Neural cell (in vitro differentiated cells): Measurements from ENCODE around the gene HIPK2. TPM values are rescaled to one million over a fixed set of nuclear protein-coding genes. Genes with fewer than 3 reads are reported as not detected.

Experiments used
- H2AFZ ChIP-seq: fragments of 200-600, 300-800 bp; sonication (generic), shearing (Covaris generic); 2 replicates; pipeline ENCODE4 v1.6.0; 2014; ENCODE audit warnings: low read depth, mild to moderate bottlenecking, antibody characterized with exemption, low read length, moderate library complexity
- H3F3A ChIP-seq: fragments of 200-600 bp; shearing (Covaris generic); 2 replicates; pipeline ENCODE4 v1.6.1; 2016; ENCODE audit warnings: mild to moderate bottlenecking, moderate library complexity, mixed read lengths, antibody characterized with exemption, low read length; ENCODE audit not compliant: insufficient read depth, poor library complexity, severe bottlenecking
- H3K27ac ChIP-seq: fragments of 200-600, 300-800 bp; sonication (generic), shearing (Covaris generic); 2 replicates; pipeline ENCODE4 v1.5.1; 2014; ENCODE audit warnings: mild to moderate bottlenecking, low read length, moderate library complexity
- H3K27me3 ChIP-seq: fragments of 300-800, 200-600 bp; sonication (generic), shearing (Covaris generic); 2 replicates; pipeline ENCODE4 v1.6.0; 2014; ENCODE audit warnings: mild to moderate bottlenecking, low read depth, low read length, moderate library complexity; ENCODE audit not compliant: insufficient read depth
- H3K36me3 ChIP-seq: fragments of 300-800, 200-600 bp; sonication (generic), shearing (Covaris generic); 2 replicates; pipeline ENCODE4 v1.5.1; 2014; ENCODE audit warnings: mild to moderate bottlenecking, antibody characterized with exemption, low read length, moderate library complexity; ENCODE audit not compliant: insufficient read depth
- H3K4me2 ChIP-seq: fragments of 300-800, 200-600 bp; sonication (generic), shearing (Covaris generic); 2 replicates; pipeline ENCODE4 v1.6.0; 2014; ENCODE audit warnings: mild to moderate bottlenecking, low read length
- H3K4me3 ChIP-seq: fragments of 300-800, 200-600 bp; sonication (generic), shearing (Covaris generic); 2 replicates; pipeline ENCODE4 v1.5.1; 2014; ENCODE audit warnings: mild to moderate bottlenecking, low read length, moderate library complexity
- H3K79me2 ChIP-seq: fragments of 200-600 bp; shearing (Covaris generic); replicated peaks from 2 replicates; pipeline ENCODE4 v1.6.0; 2014; ENCODE audit warnings: mild to moderate bottlenecking, low read length, moderate library complexity; ENCODE audit not compliant: insufficient read depth
- H3K9ac ChIP-seq: fragments of 300-800, 200-600 bp; sonication (generic), shearing (Covaris generic); 2 replicates; pipeline ENCODE4 v1.6.1; 2016; ENCODE audit warnings: mild to moderate bottlenecking, low read length, mixed read lengths
- H3K9me2 ChIP-seq: fragments of 200-600 bp; shearing (Covaris generic); 2 replicates; pipeline ENCODE4 v1.6.1; 2016; ENCODE audit warnings: mild to moderate bottlenecking, low read length, mixed read lengths; ENCODE audit not compliant: insufficient read depth
- H3K9me3 ChIP-seq: fragments of 200-600, 300-800 bp; sonication (generic), shearing (Covaris generic); 2 replicates; pipeline ENCODE4 v1.6.1; 2016; ENCODE audit warnings: mild to moderate bottlenecking, mixed run types, low read length, moderate library complexity, mixed read lengths
- H4K20me1 ChIP-seq: fragments of 200-600 bp; shearing (Covaris generic); 2 replicates; pipeline ENCODE4 v1.6.1; 2016; ENCODE audit warnings: mild to moderate bottlenecking, mixed run types; ENCODE audit not compliant: insufficient read depth
- CTCF ChIP-seq: fragments of 450-650 bp; IDR thresholded peaks from 2 replicates; pipeline ENCODE4 v1.5.1; 2014; ENCODE audit warnings: antibody characterized with exemption, mild to moderate bottlenecking, moderate library complexity; ENCODE audit not compliant: poor library complexity, severe bottlenecking
- EP300 ChIP-seq: fragments of 450-650 bp; conservative IDR thresholded peaks from 2 replicates; pipeline ENCODE4 v1.6.1; 2014; ENCODE audit warnings: antibody characterized with exemption, mild to moderate bottlenecking, moderate library complexity; ENCODE audit not compliant: poor library complexity, severe bottlenecking
- EZH2 ChIP-seq: fragments of 200-600, 300-800 bp; shearing (Covaris generic), sonication (generic); IDR thresholded peaks from 2 replicates; pipeline ENCODE4 v1.6.1; 2014; ENCODE audit warnings: antibody characterized with exemption, low read length, borderline replicate concordance, mild to moderate bottlenecking; ENCODE audit not compliant: insufficient read depth, poor library complexity, severe bottlenecking
- MXI1 ChIP-seq: fragments of 450-650 bp; conservative IDR thresholded peaks from 2 replicates; pipeline ENCODE4 v1.6.1; 2014; ENCODE audit warnings: antibody characterized with exemption, mild to moderate bottlenecking; ENCODE audit not compliant: poor library complexity, severe bottlenecking
- POLR2AphosphoS5 ChIP-seq: IDR thresholded peaks from 2 replicates; pipeline ENCODE4 v1.6.1; 2012
- RAD21 ChIP-seq: fragments of 450-650 bp; conservative IDR thresholded peaks from 2 replicates; pipeline ENCODE4 v1.6.1; 2014; ENCODE audit warnings: antibody characterized with exemption, mild to moderate bottlenecking, moderate library complexity
- REST ChIP-seq: IDR thresholded peaks from 2 replicates; pipeline ENCODE4 v1.6.1; 2012; ENCODE audit warnings: borderline replicate concordance
- SMC3 ChIP-seq: fragments of 450-650 bp; conservative IDR thresholded peaks from 2 replicates; pipeline ENCODE4 v1.6.1; 2014; ENCODE audit warnings: antibody characterized with exemption, mild to moderate bottlenecking, moderate library complexity; ENCODE audit not compliant: poor library complexity
- TAF1 ChIP-seq: IDR thresholded peaks from 2 replicates; pipeline ENCODE4 v1.6.1; 2012; ENCODE audit warnings: low read depth
- polyA plus RNA-seq: library from polyadenylated mRNA; depleted of rRNA; stranded (reverse); fragments of >200 nt; gene quantifications from 2 replicates; pipeline ENCODE4 v1.2.3, GENCODE V29; 2014

Gene HIPK2
- polyA plus RNA-seq, 1 donor from 2014 or later: 8.5 TPM

DNA sequence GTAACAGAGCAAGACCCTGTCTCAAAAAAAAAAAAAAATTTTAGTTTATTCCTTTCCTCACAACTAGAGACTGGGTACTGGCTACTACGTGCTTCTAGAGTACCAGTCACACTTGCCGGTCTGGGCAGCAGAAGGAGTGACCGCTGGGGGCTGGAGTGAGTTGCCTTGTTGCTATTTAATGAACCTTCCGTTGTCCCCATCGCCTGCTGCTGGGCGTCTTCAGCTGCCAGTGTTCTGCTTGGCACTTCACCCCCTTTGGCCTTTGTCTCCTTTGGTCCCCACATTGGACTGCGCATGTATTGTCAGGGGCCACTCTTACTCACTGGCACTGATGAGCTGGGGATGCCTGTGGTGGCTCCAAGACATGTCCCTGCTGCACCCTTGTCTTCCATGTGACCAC, 143.7 kb downstream of the HIPK2 start:
- no peak overlapping the region for H2AFZ ChIP-seq
- no peak for TF ChIP-seq SMC3
- TF ChIP-seq POLR2AphosphoS5: no peak
- TF ChIP-seq CTCF: no peak
- TF ChIP-seq EP300: no peak
- no peak for TF ChIP-seq RAD21
- no peak for TF ChIP-seq TAF1
- no peak for TF ChIP-seq REST
- no peak for TF ChIP-seq MXI1
- TF ChIP-seq EZH2: no peak
- H3K27me3 ChIP-seq: no peaks in the 10 kb centered on the region
- H3K4me2 ChIP-seq: no peak overlapping the region
- H3K9ac ChIP-seq: no peak overlapping the region
- no peak overlapping the region for H3K27ac ChIP-seq
- peaks cover 2% of the 10 kb centered on the region for H3K36me3 ChIP-seq
- H3F3A ChIP-seq: no peaks in the 10 kb centered on the region
- no peaks in the 10 kb centered on the region for H3K79me2 ChIP-seq
- H4K20me1 ChIP-seq: no peaks in the 10 kb centered on the region
- H3K9me2 ChIP-seq: no peaks in the 10 kb centered on the region
- no peak overlapping the region for H3K4me3 ChIP-seq
- H3K9me3 ChIP-seq: no peaks in the 10 kb centered on the region

- TF ChIP-seq EZH2 (no peak), MXI1 (no peak)
- no peaks in the 10 kb centered on the region for H4K20me1 ChIP-seq
- no peak overlapping the region for H3K4me2 ChIP-seq
- no peaks in the 10 kb centered on the region for H3K27me3 ChIP-seq
- H3K9me3 ChIP-seq: no peaks in the 10 kb centered on the region
- H3K4me3 ChIP-seq: no peak overlapping the region
- no peaks in the 10 kb centered on the region for H3F3A ChIP-seq
- no peak overlapping the region for H2AFZ ChIP-seq
- no peak overlapping the region for H3K9ac ChIP-seq
- H3K27ac ChIP-seq: no peak overlapping the region
- peaks cover 5% of the 10 kb centered on the region for H3K36me3 ChIP-seq
- H3K9me2 ChIP-seq: no peaks in the 10 kb centered on the region
- H3K79me2 ChIP-seq: no peaks in the 10 kb centered on the region
These were observed 146.2 kb downstream of the HIPK2 start for GRCh38 chr7:139631520-139632031.
